ENCODE data around the gene ANKRD6. TPM values are rescaled to one million over a fixed set of nuclear protein-coding genes. Genes with fewer than 3 reads are reported as not detected.

ANKRD6 gene
- total RNA-seq, 2 donors from 2014 or later = 4.2 to 5.5 TPM

GRCh38 chr6:89657445-89658158, 224.7 kb downstream of the ANKRD6 start:
- DNase-seq = no peak
- H3K36me3 Mint-ChIP-seq (ENCODE audit: insufficient read depth in 2 of 2) = peaks cover 7 to 11% of the 10 kb centered on the region in 2 donors
- H3K4me1 Mint-ChIP-seq (ENCODE audit: low read depth) = no peaks in the 10 kb centered on the region
- H3K4me3 Mint-ChIP-seq = no peak overlapping the region
- no peak overlapping the region for H3K27ac Mint-ChIP-seq
- no peaks in the 10 kb centered on the region for H3K27me3 Mint-ChIP-seq (ENCODE audit: low read depth)
- no peaks in the 10 kb centered on the region for H3K9me3 Mint-ChIP-seq
- ATAC-seq (replicated peaks in 1 of 2) = no peak

DNA sequence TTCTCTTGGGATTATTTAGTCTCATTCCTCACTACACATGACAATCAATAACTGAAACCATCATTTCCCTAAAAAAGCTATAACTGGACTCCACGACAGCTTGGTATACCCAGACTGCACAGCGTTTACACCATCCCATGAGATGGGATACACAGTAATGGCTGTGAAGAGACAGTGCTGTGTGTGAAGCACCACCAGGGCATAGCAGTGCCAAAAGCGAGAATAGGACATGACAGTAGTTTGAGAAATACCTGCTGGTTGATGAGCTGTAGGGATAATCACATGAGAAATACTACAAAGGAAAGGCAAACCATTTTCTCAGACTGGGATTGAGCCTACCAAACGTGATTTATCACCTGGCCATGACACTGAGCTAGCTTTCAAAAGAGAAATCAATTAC, 228.0 kb downstream of the ANKRD6 start:
- Mint-ChIP-seq H3K27ac (no peak overlapping the region), H3K4me3 (no peak overlapping the region), H3K27me3 (ENCODE audit: low read depth) (no peaks in the 10 kb centered on the region), H3K36me3 (ENCODE audit: insufficient read depth in 2 of 2) (peaks cover 9 to 20% of the 10 kb centered on the region in 2 donors), H3K4me1 (ENCODE audit: low read depth) (no peaks in the 10 kb centered on the region), H3K9me3 (no peaks in the 10 kb centered on the region)
- DNase-seq (no peak), ATAC-seq (replicated peaks in 1 of 2) (no peak)

DNA sequence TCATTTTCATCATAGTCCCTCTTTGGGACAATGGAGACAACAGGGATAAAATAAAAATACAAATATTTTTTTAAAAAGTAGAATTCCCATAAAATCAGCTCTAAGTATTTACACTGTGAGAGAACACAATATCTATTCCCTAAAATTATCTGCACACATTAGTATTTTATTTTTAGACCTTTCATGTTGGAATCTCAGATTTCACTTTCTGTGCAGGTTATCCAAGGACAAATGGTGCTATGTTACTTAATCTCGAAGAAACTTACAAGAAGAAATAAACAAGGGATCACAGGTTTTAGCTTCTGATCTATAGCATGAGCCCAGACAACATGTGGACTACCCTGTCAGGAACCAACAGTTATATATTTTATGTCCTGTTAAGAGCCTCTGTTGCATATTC, 228.6 kb downstream of the ANKRD6 start:
- Mint-ChIP-seq H3K4me1 (ENCODE audit: low read depth) (no peaks in the 10 kb centered on the region), H3K9me3 (no peaks in the 10 kb centered on the region), H3K36me3 (ENCODE audit: insufficient read depth in 2 of 2) (peaks cover 9 to 20% of the 10 kb centered on the region in 2 donors), H3K27ac (no peak overlapping the region), H3K27me3 (ENCODE audit: low read depth) (no peaks in the 10 kb centered on the region), H3K4me3 (no peak overlapping the region)
- DNase-seq (no peak), ATAC-seq (replicated peaks in 1 of 2) (no peak)

DNA sequence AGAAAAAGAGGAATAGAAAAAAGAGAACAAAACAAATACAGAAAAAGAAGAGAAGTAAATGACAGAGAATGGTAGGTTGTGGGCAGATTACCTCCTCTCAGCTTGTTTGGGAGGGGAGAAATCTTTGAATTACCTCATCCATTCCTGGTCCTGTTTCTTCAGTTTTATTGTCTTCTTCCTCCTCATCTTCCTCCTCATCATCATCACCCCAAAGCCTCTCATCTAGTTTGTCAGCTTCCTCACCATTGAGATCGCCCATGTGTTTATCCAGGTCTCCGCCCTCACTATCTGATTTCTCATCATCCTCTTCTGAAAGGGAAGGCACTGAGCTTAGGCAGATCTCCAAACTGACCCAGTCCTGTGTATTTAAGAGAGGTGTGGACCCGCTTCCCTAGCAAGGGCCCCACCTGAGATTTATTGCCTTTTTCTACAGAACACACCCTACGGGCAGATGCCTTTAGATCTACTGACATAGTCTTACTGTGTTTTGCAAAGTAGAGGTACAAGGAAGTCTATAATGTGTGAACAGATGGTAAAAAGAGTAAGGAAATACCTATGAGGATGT, 229.8 kb downstream of the ANKRD6 start:
- H3K36me3 Mint-ChIP-seq (ENCODE audit: insufficient read depth in 2 of 2) = peaks cover 9 to 21% of the 10 kb centered on the region in 2 donors
- H3K9me3 Mint-ChIP-seq = no peaks in the 10 kb centered on the region
- no peaks in the 10 kb centered on the region for H3K4me1 Mint-ChIP-seq (ENCODE audit: low read depth)
- ATAC-seq (replicated peaks in 1 of 2) (no peak), DNase-seq (no peak)
- H3K4me3 Mint-ChIP-seq = no peak overlapping the region
- H3K27ac Mint-ChIP-seq = no peak overlapping the region
- H3K27me3 Mint-ChIP-seq (ENCODE audit: low read depth) = no peaks in the 10 kb centered on the region

DNA sequence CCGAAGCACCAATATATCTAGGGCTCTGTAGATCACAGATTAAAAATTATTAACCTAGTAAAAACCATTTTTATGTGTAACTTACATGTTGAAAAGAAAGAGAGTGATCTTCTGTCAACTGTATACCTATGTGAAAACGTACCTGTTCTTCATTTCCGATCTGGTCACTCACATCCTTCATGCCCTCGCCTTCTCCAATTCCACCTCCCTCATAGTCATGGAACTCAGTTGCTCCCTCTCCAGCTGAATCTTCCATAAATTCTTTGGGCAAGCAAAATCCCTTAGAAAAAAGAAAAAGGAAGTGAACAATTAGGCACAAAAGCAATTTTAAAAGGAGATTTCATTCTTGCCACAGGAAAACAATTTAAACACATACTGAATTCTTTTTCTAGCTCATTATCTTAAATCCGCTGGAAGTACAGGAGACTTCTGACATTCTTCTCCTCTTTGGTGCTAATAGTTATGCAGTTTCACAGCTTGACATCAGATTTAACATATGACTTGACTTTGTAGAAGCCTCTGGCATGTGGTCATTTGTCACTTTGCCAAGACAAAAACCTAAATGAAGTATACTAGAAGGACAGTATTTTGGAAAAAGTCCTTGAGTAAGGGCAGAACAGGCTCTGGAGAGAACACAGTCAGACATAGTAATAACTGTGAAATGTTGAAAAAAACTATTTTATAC, 235.1 kb downstream of the ANKRD6 start:
- H3K27ac Mint-ChIP-seq = peak overlapping the region; percentile 0
- peaks cover 7 to 15% of the 10 kb centered on the region in 2 donors for H3K36me3 Mint-ChIP-seq (ENCODE audit: insufficient read depth in 2 of 2)
- H3K4me1 Mint-ChIP-seq (ENCODE audit: low read depth) = no peaks in the 10 kb centered on the region
- no peak overlapping the region for H3K4me3 Mint-ChIP-seq
- DNase-seq = no peak
- no peaks in the 10 kb centered on the region for H3K27me3 Mint-ChIP-seq (ENCODE audit: low read depth)
- H3K9me3 Mint-ChIP-seq = no peaks in the 10 kb centered on the region
- no peak for ATAC-seq (replicated peaks in 1 of 2)

GRCh38 chr6:89669002-89669401, 236.1 kb downstream of the ANKRD6 start:
- Mint-ChIP-seq H3K27me3 (ENCODE audit: low read depth) (no peaks in the 10 kb centered on the region), H3K36me3 (ENCODE audit: insufficient read depth in 2 of 2) (peaks cover 8 to 12% of the 10 kb centered on the region in 2 donors), H3K4me1 (ENCODE audit: low read depth) (no peaks in the 10 kb centered on the region), H3K27ac (no peak overlapping the region), H3K4me3 (no peak overlapping the region), H3K9me3 (no peaks in the 10 kb centered on the region)
- ATAC-seq (replicated peaks in 1 of 2) = no peak
- no peak for DNase-seq

DNA sequence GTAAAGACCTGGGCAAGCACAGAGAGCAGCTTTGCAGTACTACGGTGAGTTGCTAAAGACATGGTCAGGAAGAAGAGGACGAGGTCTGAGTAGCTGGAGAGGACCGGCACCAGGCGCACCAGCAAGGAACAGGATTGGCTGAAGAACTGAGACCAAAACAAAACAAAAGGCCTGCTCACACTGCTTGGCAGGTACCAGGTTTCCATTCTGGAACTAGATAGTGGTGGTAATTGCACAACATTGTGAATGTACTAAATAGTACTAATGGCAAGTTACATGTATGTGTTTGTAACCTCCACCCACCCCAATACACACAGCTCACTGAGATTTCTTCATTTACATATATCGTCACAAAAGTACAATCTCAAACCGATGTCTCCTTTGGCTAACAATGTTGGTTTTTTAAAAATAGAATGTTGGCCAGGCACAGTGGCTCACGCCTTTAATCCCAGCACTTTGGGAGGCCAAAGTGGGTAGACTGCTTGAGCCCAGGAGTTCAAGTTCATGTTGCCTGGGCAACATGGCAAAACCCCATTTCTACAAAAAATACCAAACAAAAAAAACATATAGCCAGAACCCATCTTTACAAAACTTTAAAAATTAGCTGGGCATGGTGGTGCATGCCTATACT, 238.1 kb downstream of the ANKRD6 start:
- no peak for ATAC-seq (replicated peaks in 1 of 2)
- Mint-ChIP-seq H3K4me3 (no peak overlapping the region), H3K27me3 (ENCODE audit: low read depth) (no peaks in the 10 kb centered on the region), H3K36me3 (ENCODE audit: insufficient read depth in 2 of 2) (peaks cover 10 to 19% of the 10 kb centered on the region in 2 donors), H3K9me3 (no peaks in the 10 kb centered on the region), H3K4me1 (ENCODE audit: low read depth) (no peaks in the 10 kb centered on the region), H3K27ac (no peak overlapping the region)
- DNase-seq = no peak

DNA sequence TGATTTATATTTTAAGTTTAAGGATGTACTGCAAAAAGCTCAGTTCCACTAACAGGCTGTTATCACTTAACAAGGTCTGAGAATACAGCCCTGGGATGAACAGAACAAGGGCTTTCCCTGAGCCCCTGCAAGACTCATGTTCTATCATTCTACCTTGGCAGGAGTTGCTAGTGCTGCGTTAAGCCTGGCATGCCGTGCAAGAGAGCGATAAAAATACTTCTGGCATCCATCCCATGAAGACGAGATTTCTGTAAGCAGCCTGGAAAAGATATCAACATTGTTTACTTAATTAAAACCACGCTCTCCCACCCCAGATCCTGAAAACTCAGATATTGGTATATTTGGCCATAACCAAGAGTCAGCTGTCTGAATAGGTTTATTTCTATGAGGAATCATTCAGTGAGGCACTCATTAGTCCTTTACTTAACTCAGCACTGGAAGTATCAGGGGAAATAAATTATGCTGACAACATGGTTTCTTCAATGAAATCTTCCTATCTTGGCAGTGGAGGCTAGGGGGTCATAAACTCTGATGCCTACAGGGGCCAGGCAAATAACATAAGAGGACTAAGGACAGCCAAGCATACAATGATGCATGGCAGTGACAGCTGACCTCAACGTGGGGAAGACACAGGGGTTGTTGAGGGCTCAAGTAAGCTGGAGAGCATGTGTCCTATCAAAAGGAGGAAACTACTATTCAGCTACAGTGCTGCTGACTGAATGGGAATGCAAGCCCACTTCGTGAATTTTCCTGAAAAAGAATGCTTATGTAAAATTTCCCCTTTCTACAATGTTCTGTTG, 243.2 kb downstream of the ANKRD6 start:
- Mint-ChIP-seq H3K9me3 (no peaks in the 10 kb centered on the region), H3K27me3 (ENCODE audit: low read depth) (no peaks in the 10 kb centered on the region), H3K27ac (no peak overlapping the region), H3K4me3 (no peak overlapping the region), H3K36me3 (ENCODE audit: insufficient read depth in 2 of 2) (peaks cover 9 to 23% of the 10 kb centered on the region in 2 donors), H3K4me1 (ENCODE audit: low read depth) (no peaks in the 10 kb centered on the region)
- ATAC-seq (replicated peaks in 1 of 2) (no peak), DNase-seq (no peak)

GRCh38 chr6:89678531-89678930, 245.6 kb downstream of the ANKRD6 start:
- H3K9me3 Mint-ChIP-seq = no peaks in the 10 kb centered on the region
- H3K36me3 Mint-ChIP-seq (ENCODE audit: insufficient read depth in 2 of 2) = peaks cover 5 to 22% of the 10 kb centered on the region in 2 donors
- H3K27me3 Mint-ChIP-seq (ENCODE audit: low read depth) = no peaks in the 10 kb centered on the region
- H3K4me1 Mint-ChIP-seq (ENCODE audit: low read depth) = no peaks in the 10 kb centered on the region
- H3K4me3 Mint-ChIP-seq = no peak overlapping the region
- no peak for DNase-seq
- H3K27ac Mint-ChIP-seq = no peak overlapping the region
- ATAC-seq (replicated peaks in 1 of 2) = no peak

DNA sequence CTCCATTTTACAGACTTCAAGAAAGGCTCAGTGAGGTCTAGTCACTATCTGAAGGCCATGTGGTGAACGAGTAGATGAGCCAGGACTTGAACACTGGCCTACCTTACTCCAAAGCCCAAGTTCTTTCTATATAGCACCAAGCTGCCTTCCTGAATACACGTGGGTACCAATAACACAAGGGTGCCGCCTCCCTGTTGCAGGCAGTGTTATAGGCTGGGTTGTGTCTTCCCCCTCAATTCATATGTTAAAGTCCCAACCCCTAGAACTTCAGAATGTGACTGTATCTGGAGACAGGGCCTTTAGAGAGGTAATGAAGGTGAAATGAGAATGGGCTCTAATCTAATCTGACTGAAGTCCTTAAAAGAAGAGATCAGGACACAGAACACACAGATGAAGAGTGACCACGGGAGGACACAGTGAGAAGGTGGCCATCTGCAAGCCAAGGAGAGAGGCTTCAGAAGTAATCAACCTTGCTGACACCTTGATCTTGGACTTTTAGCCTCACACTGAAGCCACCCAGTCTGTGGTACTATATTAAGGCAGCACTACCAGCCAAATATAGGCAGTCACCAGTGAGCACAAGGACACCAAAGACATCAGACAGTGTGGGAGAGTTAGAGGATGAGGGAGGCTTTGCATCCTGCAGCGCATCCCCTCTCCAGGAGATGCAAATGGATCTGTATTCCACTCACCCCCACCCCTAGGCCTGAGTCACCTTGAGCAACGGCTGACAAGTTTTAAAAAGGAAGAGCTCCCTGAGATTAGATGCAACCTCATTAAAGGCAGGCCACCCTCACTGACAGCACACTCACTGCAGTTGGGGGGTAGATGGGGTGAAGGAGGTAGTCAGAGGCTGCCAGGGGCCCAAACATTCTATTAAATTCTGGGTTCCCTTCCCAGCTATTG, 246.5 kb downstream of the ANKRD6 start:
- Mint-ChIP-seq H3K27me3 (ENCODE audit: low read depth) (no peaks in the 10 kb centered on the region), H3K27ac (no peak overlapping the region), H3K36me3 (ENCODE audit: insufficient read depth in 2 of 2) (peaks cover 5 to 25% of the 10 kb centered on the region in 2 donors), H3K9me3 (no peaks in the 10 kb centered on the region), H3K4me3 (no peak overlapping the region), H3K4me1 (ENCODE audit: low read depth) (no peaks in the 10 kb centered on the region)
- no peak for ATAC-seq (replicated peaks in 1 of 2)
- no peak for DNase-seq

DNA sequence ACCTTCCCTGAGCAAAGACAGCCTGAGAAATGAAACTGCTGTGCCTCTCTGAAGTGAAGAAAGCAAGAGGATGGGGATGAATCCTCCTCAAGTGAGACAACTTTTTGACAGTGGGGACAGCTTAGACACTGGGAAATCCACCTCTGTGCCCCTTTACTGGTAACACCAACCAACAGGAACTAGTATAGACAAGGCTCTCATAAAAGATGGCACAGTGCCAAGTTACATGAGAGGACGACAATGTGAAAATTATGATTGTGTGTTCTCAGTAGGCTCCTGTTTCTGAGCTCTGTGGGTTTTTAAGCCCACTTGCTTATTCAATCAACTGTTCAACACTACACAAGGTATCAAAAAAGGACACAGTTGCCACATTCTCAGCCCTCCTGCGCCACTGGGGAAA, 247.2 kb downstream of the ANKRD6 start:
- H3K27me3 Mint-ChIP-seq (ENCODE audit: low read depth) = no peaks in the 10 kb centered on the region
- H3K27ac Mint-ChIP-seq = no peak overlapping the region
- ATAC-seq (replicated peaks in 1 of 2) (no peak), DNase-seq (no peak)
- H3K36me3 Mint-ChIP-seq (ENCODE audit: insufficient read depth in 2 of 2) = peaks cover 3 to 30% of the 10 kb centered on the region in 2 donors
- no peaks in the 10 kb centered on the region for H3K9me3 Mint-ChIP-seq
- H3K4me1 Mint-ChIP-seq (ENCODE audit: low read depth) = no peaks in the 10 kb centered on the region
- H3K4me3 Mint-ChIP-seq = no peak overlapping the region

DNA sequence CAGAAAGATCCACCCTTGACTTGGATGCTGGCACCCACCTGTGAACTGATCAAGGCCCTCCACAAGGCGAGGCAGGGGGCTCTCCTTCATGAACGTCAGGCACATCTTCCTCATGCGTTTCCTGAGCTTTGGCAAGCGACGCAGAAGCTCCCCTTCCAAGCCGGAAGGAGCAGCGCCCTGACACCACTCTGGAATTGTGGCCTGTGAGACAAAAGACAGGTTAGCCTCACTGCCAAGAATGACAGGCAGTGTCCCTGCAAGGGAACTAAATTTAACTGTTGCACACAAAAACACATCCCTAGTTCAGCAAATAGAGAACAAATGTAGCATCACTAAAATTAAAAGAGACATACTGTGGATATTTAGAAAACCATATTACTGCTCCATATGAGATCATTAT, 247.6 kb downstream of the ANKRD6 start:
- Mint-ChIP-seq H3K27ac (no peak overlapping the region), H3K4me3 (no peak overlapping the region), H3K36me3 (ENCODE audit: insufficient read depth in 2 of 2) (peaks cover 3 to 30% of the 10 kb centered on the region in 2 donors), H3K9me3 (no peaks in the 10 kb centered on the region), H3K27me3 (ENCODE audit: low read depth) (no peaks in the 10 kb centered on the region), H3K4me1 (ENCODE audit: low read depth) (no peaks in the 10 kb centered on the region)
- no peak for ATAC-seq (replicated peaks in 1 of 2)
- DNase-seq = no peak
